ENCODE data around the gene F7.

DNA sequence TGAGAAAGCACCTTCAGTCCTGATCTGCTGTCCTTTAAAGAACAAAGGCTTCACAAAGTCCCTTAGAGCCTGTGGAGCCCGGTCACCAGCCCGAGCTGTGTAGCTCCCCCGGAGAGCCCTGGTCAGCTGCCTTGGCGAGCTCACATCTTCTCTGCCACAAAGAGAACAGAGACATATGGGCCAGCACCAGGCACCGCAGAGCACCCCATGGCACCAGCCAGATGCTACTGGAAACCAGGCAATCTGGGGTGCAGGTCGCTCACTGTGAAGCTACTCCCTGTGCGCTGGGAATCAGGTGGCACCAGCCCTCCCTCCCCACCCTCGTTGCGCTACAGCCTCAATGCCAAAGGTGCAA is 44.3 kb upstream of the F7 start:
- TF ChIP-seq, protein P1, sequence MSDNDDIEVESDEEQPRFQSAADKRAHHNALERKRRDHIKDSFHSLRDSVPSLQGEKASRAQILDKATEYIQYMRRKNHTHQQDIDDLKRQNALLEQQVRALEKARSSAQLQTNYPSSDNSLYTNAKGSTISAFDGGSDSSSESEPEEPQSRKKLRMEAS (IDR thresholded peaks at IDR 0.05), result no peak
- TF ChIP-seq CREB1 (IDR thresholded peaks at IDR 0.05; ENCODE audit: low read depth) (no peak), EP300 (IDR thresholded peaks at IDR 0.05; ENCODE audit: borderline replicate concordance) (no peak), FOXM1 (IDR thresholded peaks at IDR 0.05; ENCODE audit: borderline replicate concordance, low read depth) (no peak), RAD21 (IDR thresholded peaks at IDR 0.05; ENCODE audit: low read depth) (no peak), EGR1 (IDR thresholded peaks at IDR 0.05) (no peak), CEBPB (IDR thresholded peaks at IDR 0.05) (no peak), TEAD4 (IDR thresholded peaks at IDR 0.05) (no peak)
- TF ChIP-seq, protein P2, sequence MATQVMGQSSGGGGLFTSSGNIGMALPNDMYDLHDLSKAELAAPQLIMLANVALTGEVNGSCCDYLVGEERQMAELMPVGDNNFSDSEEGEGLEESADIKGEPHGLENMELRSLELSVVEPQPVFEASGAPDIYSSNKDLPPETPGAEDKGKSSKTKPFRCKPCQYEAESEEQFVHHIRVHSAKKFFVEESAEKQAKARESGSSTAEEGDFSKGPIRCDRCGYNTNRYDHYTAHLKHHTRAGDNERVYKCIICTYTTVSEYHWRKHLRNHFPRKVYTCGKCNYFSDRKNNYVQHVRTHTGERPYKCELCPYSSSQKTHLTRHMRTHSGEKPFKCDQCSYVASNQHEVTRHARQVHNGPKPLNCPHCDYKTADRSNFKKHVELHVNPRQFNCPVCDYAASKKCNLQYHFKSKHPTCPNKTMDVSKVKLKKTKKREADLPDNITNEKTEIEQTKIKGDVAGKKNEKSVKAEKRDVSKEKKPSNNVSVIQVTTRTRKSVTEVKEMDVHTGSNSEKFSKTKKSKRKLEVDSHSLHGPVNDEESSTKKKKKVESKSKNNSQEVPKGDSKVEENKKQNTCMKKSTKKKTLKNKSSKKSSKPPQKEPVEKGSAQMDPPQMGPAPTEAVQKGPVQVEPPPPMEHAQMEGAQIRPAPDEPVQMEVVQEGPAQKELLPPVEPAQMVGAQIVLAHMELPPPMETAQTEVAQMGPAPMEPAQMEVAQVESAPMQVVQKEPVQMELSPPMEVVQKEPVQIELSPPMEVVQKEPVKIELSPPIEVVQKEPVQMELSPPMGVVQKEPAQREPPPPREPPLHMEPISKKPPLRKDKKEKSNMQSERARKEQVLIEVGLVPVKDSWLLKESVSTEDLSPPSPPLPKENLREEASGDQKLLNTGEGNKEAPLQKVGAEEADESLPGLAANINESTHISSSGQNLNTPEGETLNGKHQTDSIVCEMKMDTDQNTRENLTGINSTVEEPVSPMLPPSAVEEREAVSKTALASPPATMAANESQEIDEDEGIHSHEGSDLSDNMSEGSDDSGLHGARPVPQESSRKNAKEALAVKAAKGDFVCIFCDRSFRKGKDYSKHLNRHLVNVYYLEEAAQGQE (IDR thresholded peaks at IDR 0.05; ENCODE audit: low read depth), result no peak

All from Ishikawa (cell line).